NCI-H446 (cell line): ENCODE measurements around the gene DIPK1C.

Experiments used
- DNase-seq, 2 experiments: peaks; one replicate each; lab custom pipeline; 2025; lab: John Stamatoyannopoulos, UW

DIPK1C gene

GRCh38 chr18:74451148-74451547 is 6.0 kb downstream of the DIPK1C start:
- no peak for DNase-seq

GRCh38 chr18:74450626-74451025 is 6.5 kb downstream of the DIPK1C start:
- no peak for DNase-seq

GRCh38 chr18:74447404-74448152 is 9.5 kb downstream of the DIPK1C start:
- DNase-seq: no peak

GRCh38 chr18:74446631-74447403 is 10.3 kb downstream of the DIPK1C start:
- DNase-seq: no peak

- no peak for DNase-seq
These were observed 10.9 kb downstream of the DIPK1C start for GRCh38 chr18:74446178-74446577.

- DNase-seq: no peak
These were observed 11.5 kb downstream of the DIPK1C start for GRCh38 chr18:74445585-74445984.

- no peak for DNase-seq
These were observed 13.0 kb downstream of the DIPK1C start for GRCh38 chr18:74444104-74444503.

- DNase-seq: no peak
These were observed 16.2 kb downstream of the DIPK1C start for GRCh38 chr18:74440808-74441427.

GRCh38 chr18:74438091-74438490 is 19.0 kb downstream of the DIPK1C start:
- no peak for DNase-seq

GRCh38 chr18:74436158-74436769 is 20.8 kb downstream of the DIPK1C start:
- DNase-seq: no peak

GRCh38 chr18:74435740-74436139 is 21.4 kb downstream of the DIPK1C start:
- DNase-seq: no peak

GRCh38 chr18:74434466-74434865 is 22.6 kb downstream of the DIPK1C start:
- DNase-seq: no peak

- DNase-seq: no peak
These were observed 26.1 kb downstream of the DIPK1C start for GRCh38 chr18:74430806-74431571.

GRCh38 chr18:74430231-74430630 is 26.9 kb downstream of the DIPK1C start:
- DNase-seq: no peak

- DNase-seq: no peak
These were observed 28.0 kb downstream of the DIPK1C start for GRCh38 chr18:74429096-74429495.

GRCh38 chr18:74427442-74428112 is 29.5 kb downstream of the DIPK1C start:
- no peak for DNase-seq

- DNase-seq: no peak
These were observed 31.2 kb downstream of the DIPK1C start for GRCh38 chr18:74425876-74426275.

GRCh38 chr18:74425161-74425560 is 31.9 kb downstream of the DIPK1C start:
- no peak for DNase-seq

- no peak for DNase-seq
These were observed 34.6 kb downstream of the DIPK1C start for GRCh38 chr18:74422541-74422940.

GRCh38 chr18:74420926-74421325 is 36.2 kb downstream of the DIPK1C start:
- no peak for DNase-seq

GRCh38 chr18:74420481-74420880 is 36.6 kb downstream of the DIPK1C start:
- no peak for DNase-seq
